Prostate gland (tissue), 2 donors: Measurements from ENCODE around the gene TEX28.
"Not testable (repeated sequence)": the region's sequence is repeated elsewhere in the genome, so short reads cannot be mapped to it uniquely, and the experiment has no call there.

Experiments used
- POLR2A ChIP-seq: fragments of 450-650 bp; IDR thresholded peaks from one replicate; pipeline ENCODE4 v1.6.1; 2016; ENCODE audit warnings: antibody characterized with exemption, mild to moderate bottlenecking
- TF ChIP-seq, protein P1 (sequence below), 4 experiments: fragments of 200-600 bp in 2 of 4; fragments of 450-650 bp in 2 of 4; sonication (generic) in 2 of 4; IDR thresholded peaks; 1 replicate in 3 of 4; 2 replicates in 1 of 4; pipeline ENCODE4 v1.5.1; 2016 to 2019; ENCODE audit warnings: antibody characterized with exemption in 4 of 4, mild to moderate bottlenecking in 2 of 4, moderate library complexity in 2 of 4

DNA sequence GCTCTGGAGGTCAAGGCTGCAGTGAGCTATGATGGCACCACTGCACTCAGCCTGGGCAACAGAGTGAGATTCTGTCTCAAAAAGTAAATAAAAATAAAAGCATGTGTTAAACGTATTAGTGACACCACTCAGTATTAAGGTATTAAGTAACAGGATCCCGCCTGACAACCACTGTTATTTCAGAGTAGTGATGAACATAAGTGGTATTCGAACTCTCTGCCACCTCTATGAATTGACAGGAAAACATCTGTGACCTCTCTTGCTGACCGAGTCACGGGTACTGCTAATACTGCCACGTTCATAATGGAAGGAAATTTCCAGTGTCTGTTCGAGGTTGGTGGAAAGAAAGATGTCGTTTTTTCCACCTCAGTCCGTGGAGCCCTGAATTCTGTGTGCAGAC lies 68.2 kb downstream of the TEX28 start:
- TF ChIP-seq, protein P1, sequence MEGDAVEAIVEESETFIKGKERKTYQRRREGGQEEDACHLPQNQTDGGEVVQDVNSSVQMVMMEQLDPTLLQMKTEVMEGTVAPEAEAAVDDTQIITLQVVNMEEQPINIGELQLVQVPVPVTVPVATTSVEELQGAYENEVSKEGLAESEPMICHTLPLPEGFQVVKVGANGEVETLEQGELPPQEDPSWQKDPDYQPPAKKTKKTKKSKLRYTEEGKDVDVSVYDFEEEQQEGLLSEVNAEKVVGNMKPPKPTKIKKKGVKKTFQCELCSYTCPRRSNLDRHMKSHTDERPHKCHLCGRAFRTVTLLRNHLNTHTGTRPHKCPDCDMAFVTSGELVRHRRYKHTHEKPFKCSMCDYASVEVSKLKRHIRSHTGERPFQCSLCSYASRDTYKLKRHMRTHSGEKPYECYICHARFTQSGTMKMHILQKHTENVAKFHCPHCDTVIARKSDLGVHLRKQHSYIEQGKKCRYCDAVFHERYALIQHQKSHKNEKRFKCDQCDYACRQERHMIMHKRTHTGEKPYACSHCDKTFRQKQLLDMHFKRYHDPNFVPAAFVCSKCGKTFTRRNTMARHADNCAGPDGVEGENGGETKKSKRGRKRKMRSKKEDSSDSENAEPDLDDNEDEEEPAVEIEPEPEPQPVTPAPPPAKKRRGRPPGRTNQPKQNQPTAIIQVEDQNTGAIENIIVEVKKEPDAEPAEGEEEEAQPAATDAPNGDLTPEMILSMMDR (IDR thresholded peaks at IDR 0.05), result not testable (repeated sequence)
- TF ChIP-seq POLR2A, result not testable (repeated sequence)
